ENCODE measurements around the gene NAA35.
"Not testable (repeated sequence)": the region's sequence is repeated elsewhere in the genome, so short reads cannot be mapped to it uniquely, and the experiment has no call there.

The NAA35 gene

GRCh38 chr9:86048018-86048742 lies 107.2 kb downstream of the NAA35 start:
- H3K4me3 Mint-ChIP-seq; H3K4me1 Mint-ChIP-seq (ENCODE audit: low read depth); H3K9me3 Mint-ChIP-seq; H3K27ac Mint-ChIP-seq; H3K36me3 Mint-ChIP-seq (ENCODE audit: low read depth): not testable (repeated sequence)
- peaks cover 18% of the 10 kb centered on the region for H3K27me3 Mint-ChIP-seq (ENCODE audit: low read depth)

- Mint-ChIP-seq H3K27me3 (ENCODE audit: low read depth) (peaks cover 18% of the 10 kb centered on the region), H3K36me3 (ENCODE audit: low read depth) (no peaks in the 10 kb centered on the region), H3K4me1 (ENCODE audit: low read depth) (no peaks in the 10 kb centered on the region), H3K27ac (no peak overlapping the region), H3K4me3 (no peak overlapping the region), H3K9me3 (no peaks in the 10 kb centered on the region)
These were observed 111.9 kb downstream of the NAA35 start for GRCh38 chr9:86052556-86053468.

GRCh38 chr9:86054695-86055094 lies 113.7 kb downstream of the NAA35 start:
- no peak overlapping the region for H3K27ac Mint-ChIP-seq
- no peaks in the 10 kb centered on the region for H3K9me3 Mint-ChIP-seq
- peaks cover 15% of the 10 kb centered on the region for H3K27me3 Mint-ChIP-seq (ENCODE audit: low read depth)
- H3K4me3 Mint-ChIP-seq = no peak overlapping the region
- H3K4me1 Mint-ChIP-seq (ENCODE audit: low read depth) = no peaks in the 10 kb centered on the region
- H3K36me3 Mint-ChIP-seq (ENCODE audit: low read depth) = no peaks in the 10 kb centered on the region

- H3K9me3 Mint-ChIP-seq = no peaks in the 10 kb centered on the region
- no peak overlapping the region for H3K27ac Mint-ChIP-seq
- no peaks in the 10 kb centered on the region for H3K36me3 Mint-ChIP-seq (ENCODE audit: low read depth)
- no peaks in the 10 kb centered on the region for H3K4me1 Mint-ChIP-seq (ENCODE audit: low read depth)
- H3K27me3 Mint-ChIP-seq (ENCODE audit: low read depth) = no peaks in the 10 kb centered on the region
- H3K4me3 Mint-ChIP-seq = no peak overlapping the region
These were observed 116.5 kb downstream of the NAA35 start for GRCh38 chr9:86057491-86057890.

- Mint-ChIP-seq H3K9me3 (no peaks in the 10 kb centered on the region), H3K4me1 (ENCODE audit: low read depth) (peaks cover 3% of the 10 kb centered on the region), H3K27me3 (ENCODE audit: low read depth) (no peaks in the 10 kb centered on the region), H3K27ac (no peak overlapping the region), H3K4me3 (no peak overlapping the region), H3K36me3 (ENCODE audit: low read depth) (no peaks in the 10 kb centered on the region)
These were observed 121.2 kb downstream of the NAA35 start for GRCh38 chr9:86061972-86062739.

GRCh38 chr9:86062845-86063693 lies 122.1 kb downstream of the NAA35 start:
- H3K36me3 Mint-ChIP-seq (ENCODE audit: low read depth) = no peaks in the 10 kb centered on the region
- peaks cover 3% of the 10 kb centered on the region for H3K4me1 Mint-ChIP-seq (ENCODE audit: low read depth)
- no peaks in the 10 kb centered on the region for H3K27me3 Mint-ChIP-seq (ENCODE audit: low read depth)
- no peak overlapping the region for H3K4me3 Mint-ChIP-seq
- no peaks in the 10 kb centered on the region for H3K9me3 Mint-ChIP-seq
- no peak overlapping the region for H3K27ac Mint-ChIP-seq

- Mint-ChIP-seq H3K9me3 (no peaks in the 10 kb centered on the region), H3K4me3 (no peak overlapping the region), H3K27ac (no peak overlapping the region), H3K36me3 (ENCODE audit: low read depth) (no peaks in the 10 kb centered on the region), H3K27me3 (ENCODE audit: low read depth) (no peaks in the 10 kb centered on the region), H3K4me1 (ENCODE audit: low read depth) (peaks cover 3% of the 10 kb centered on the region)
These were observed 123.3 kb downstream of the NAA35 start for GRCh38 chr9:86064220-86064619.

GRCh38 chr9:86069206-86069869 lies 128.4 kb downstream of the NAA35 start:
- Mint-ChIP-seq H3K4me3 (no peak overlapping the region), H3K4me1 (ENCODE audit: low read depth) (no peaks in the 10 kb centered on the region), H3K9me3 (no peaks in the 10 kb centered on the region), H3K36me3 (ENCODE audit: low read depth) (no peaks in the 10 kb centered on the region), H3K27me3 (ENCODE audit: low read depth) (no peaks in the 10 kb centered on the region), H3K27ac (no peak overlapping the region)
